Sigmoid colon (tissue), 7 donors: ENCODE data around the gene PLXNA3. TPM values are rescaled to one million over a fixed set of nuclear protein-coding genes. Genes with fewer than 3 reads are reported as not detected.

Source experiments
- DNase-seq: peaks from one replicate; pipeline ENCODE4 v3.0.0-alpha.2; 2019
- H3K27ac ChIP-seq, 4 donors: fragments of 200-600 bp; sonication (generic); one replicate each; pipeline ENCODE4 v1.5.1; 2016 to 2019; ENCODE audit warnings: mild to moderate bottlenecking in 1 of 4
- H3K27me3 ChIP-seq, 3 donors: fragments of 200-600 bp; sonication (generic); one replicate each; pipeline ENCODE4 v1.5.1; 2019; ENCODE audit warnings: mild to moderate bottlenecking in 1 of 3
- H3K36me3 ChIP-seq, 4 donors: fragments of 200-600 bp; sonication (generic); one replicate each; pipeline ENCODE4 v1.5.1; 2016 to 2019
- H3K4me1 ChIP-seq, 4 donors: fragments of 200-600 bp; sonication (generic); one replicate each; pipeline ENCODE4 v1.5.1; 2017 to 2019
- H3K4me3 ChIP-seq, 4 donors: fragments of 200-600 bp; sonication (generic); one replicate each; pipeline ENCODE4 v1.5.1; 2017 to 2019; ENCODE audit warnings: mild to moderate bottlenecking in 2 of 4, moderate library complexity in 1 of 4
- H3K9me3 ChIP-seq, 4 donors: fragments of 200-600 bp in 3 of 4; sonication (generic) in 3 of 4; one replicate each; pipeline versions ENCODE4 v1.5.1 to v1.6.1; 2013 to 2019
- EP300 ChIP-seq, 4 donors: sonication (generic); formaldehyde crosslinking; IDR thresholded peaks; one replicate each; pipeline ENCODE4 v1.6.1; 2017; ENCODE audit warnings: antibody characterized with exemption in 4 of 4
- POLR2A ChIP-seq, 2 donors: fragments of 450-650 bp; IDR thresholded peaks; one replicate each; pipeline ENCODE4 v1.6.1; 2016; ENCODE audit warnings: antibody characterized with exemption in 2 of 2, mild to moderate bottlenecking in 2 of 2, moderate library complexity in 2 of 2
- POLR2AphosphoS5 ChIP-seq, 4 donors: sonication (generic); formaldehyde crosslinking; IDR thresholded peaks; one replicate each; pipeline ENCODE4 v1.6.1; 2017; ENCODE audit warnings: antibody characterized with exemption in 4 of 4
- WGBS, 2 donors: extraction: QIAGEN DNeasy Blood & Tissue Kit; methylation state at CpG; one replicate each; pipeline ENCODE4 v1.1.7; 2013; 5-methylcytosine and 5-hydroxymethylcytosine counted together
- intact Hi-C: fragments of 100-400 bp; cut with DNase I; formaldehyde crosslinking; loops from one replicate; pipeline ENCODE4 v1.15.1; 2023
- polyA plus RNA-seq, 3 donors: library from polyadenylated mRNA; stranded (reverse); fragments of 200-250 nt; gene quantifications; one replicate each; pipeline ENCODE4 v1.2.3, GENCODE V29; 2013
- total RNA-seq, 4 donors: library from RNA; depleted of rRNA; stranded (reverse); fragments of >200 nt; gene quantifications; one replicate each; pipeline ENCODE4 v1.1.0, GENCODE V29; 2016
- TF ChIP-seq, protein P1 (sequence below), 4 experiments: fragments of 450-650 bp in 3 of 4; fragments of 200-600 bp in 1 of 4; IDR thresholded peaks; one replicate each; pipeline ENCODE4 v1.5.1; 2016 to 2019; ENCODE audit warnings: antibody characterized with exemption in 4 of 4, mild to moderate bottlenecking in 3 of 4, moderate library complexity in 2 of 4
- donor health status: healthy with polysubstance abuse.
- donor health status: Bipolar disorder and iron deficiency.
- donor health status: healthy.

Gene PLXNA3
- total and polyA plus RNA-seq, 7 donors, result 3.1 to 22.9 (median 6.1) TPM

- DNase-seq, result no peak
- Histone ChIP-seq H3K4me1 (no peaks in the 10 kb centered on the region), H3K27ac (no peak overlapping the region), H3K4me3 (no peak overlapping the region), H3K9me3 (no peaks in the 10 kb centered on the region), H3K36me3 (peaks cover 0 to 42% (median 13%) of the 10 kb centered on the region in 4 donors), H3K27me3 (no peaks in the 10 kb centered on the region)
- TF ChIP-seq POLR2A (IDR thresholded peaks at IDR 0.05), result no peak
- TF ChIP-seq, protein P1, sequence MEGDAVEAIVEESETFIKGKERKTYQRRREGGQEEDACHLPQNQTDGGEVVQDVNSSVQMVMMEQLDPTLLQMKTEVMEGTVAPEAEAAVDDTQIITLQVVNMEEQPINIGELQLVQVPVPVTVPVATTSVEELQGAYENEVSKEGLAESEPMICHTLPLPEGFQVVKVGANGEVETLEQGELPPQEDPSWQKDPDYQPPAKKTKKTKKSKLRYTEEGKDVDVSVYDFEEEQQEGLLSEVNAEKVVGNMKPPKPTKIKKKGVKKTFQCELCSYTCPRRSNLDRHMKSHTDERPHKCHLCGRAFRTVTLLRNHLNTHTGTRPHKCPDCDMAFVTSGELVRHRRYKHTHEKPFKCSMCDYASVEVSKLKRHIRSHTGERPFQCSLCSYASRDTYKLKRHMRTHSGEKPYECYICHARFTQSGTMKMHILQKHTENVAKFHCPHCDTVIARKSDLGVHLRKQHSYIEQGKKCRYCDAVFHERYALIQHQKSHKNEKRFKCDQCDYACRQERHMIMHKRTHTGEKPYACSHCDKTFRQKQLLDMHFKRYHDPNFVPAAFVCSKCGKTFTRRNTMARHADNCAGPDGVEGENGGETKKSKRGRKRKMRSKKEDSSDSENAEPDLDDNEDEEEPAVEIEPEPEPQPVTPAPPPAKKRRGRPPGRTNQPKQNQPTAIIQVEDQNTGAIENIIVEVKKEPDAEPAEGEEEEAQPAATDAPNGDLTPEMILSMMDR (IDR thresholded peaks at IDR 0.05), result no peak
- TF ChIP-seq EP300 (IDR thresholded peaks at IDR 0.05), result no peak
- 96% methylated on average over 32 of the region's 32 CpGs for WGBS, 2 donors
- intact Hi-C loops, result no loop called here
These were observed 8.0 kb downstream of the PLXNA3 start for GRCh38 chrX:154466036-154466435.

DNA sequence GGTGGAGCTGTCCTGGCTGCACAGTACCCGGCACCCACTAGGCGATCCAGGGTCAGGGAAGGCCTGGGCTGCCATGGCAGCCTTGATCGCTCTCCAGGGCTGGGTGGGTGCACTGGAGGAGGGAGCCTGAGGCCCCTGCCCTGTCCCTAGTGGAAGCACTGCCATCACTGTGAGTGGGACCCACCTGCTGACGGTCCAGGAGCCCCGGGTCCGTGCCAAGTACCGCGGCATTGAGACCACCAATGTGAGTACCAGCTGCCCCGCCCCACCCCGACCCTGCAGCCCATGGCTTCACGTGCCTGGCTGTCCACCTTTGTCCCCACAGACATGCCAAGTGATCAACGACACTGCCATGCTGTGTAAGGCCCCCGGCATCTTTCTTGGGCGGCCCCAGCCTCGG is 8.8 kb downstream of the PLXNA3 start:
- Histone ChIP-seq H3K4me3 (no peak overlapping the region), H3K27me3 (no peaks in the 10 kb centered on the region), H3K36me3 (peaks cover 0 to 45% (median 14%) of the 10 kb centered on the region in 4 donors), H3K27ac (no peak overlapping the region), H3K4me1 (no peaks in the 10 kb centered on the region), H3K9me3 (no peaks in the 10 kb centered on the region)
- intact Hi-C loops, result no loop called here
- DNase-seq, result no peak
- WGBS, 2 donors, result 94 to 96% methylated on average over 15 of the region's 15 CpGs
- TF ChIP-seq POLR2A (IDR thresholded peaks at IDR 0.05) (no peak), POLR2AphosphoS5 (IDR thresholded peaks at IDR 0.05) (no peak), EP300 (IDR thresholded peaks at IDR 0.05) (no peak)
- TF ChIP-seq, protein P1 (IDR thresholded peaks at IDR 0.05), result no peak

DNA sequence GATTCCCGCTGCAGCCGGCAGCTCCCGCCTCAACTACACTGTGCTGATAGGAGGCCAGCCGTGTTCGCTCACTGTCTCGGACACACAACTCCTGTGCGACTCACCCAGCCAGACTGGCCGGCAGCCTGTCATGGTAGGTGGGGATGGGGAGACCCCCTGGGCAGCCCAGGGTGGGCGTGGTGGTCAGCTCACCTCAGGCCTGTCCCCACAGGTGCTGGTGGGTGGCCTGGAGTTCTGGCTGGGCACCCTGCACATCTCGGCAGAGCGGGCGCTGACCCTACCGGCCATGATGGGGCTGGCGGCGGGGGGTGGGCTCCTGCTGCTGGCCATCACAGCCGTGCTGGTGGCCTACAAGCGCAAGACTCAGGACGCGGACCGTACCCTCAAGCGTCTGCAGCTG is 9.5 kb downstream of the PLXNA3 start:
- TF ChIP-seq POLR2A (IDR thresholded peaks at IDR 0.05) (no peak), EP300 (IDR thresholded peaks at IDR 0.05) (no peak), POLR2AphosphoS5 (IDR thresholded peaks at IDR 0.05) (no peak)
- TF ChIP-seq, protein P1 (IDR thresholded peaks at IDR 0.05), result no peak
- Histone ChIP-seq H3K4me1 (no peaks in the 10 kb centered on the region), H3K4me3 (no peak overlapping the region), H3K27ac (no peak overlapping the region), H3K9me3 (no peaks in the 10 kb centered on the region), H3K36me3 (peaks cover 0 to 40% (median 14%) of the 10 kb centered on the region in 4 donors), H3K27me3 (no peaks in the 10 kb centered on the region)
- 96 to 98% methylated on average over 21 of the region's 21 CpGs for WGBS, 2 donors
- no peak for DNase-seq
- intact Hi-C loops, result no loop called here

GRCh38 chrX:154468217-154468616 is 10.1 kb downstream of the PLXNA3 start:
- DNase-seq, result no peak
- intact Hi-C loops, result no loop called here
- Histone ChIP-seq H3K4me3 (no peak overlapping the region), H3K9me3 (no peaks in the 10 kb centered on the region), H3K36me3 (peaks cover 0 to 40% (median 14%) of the 10 kb centered on the region in 4 donors), H3K27ac (no peak overlapping the region), H3K27me3 (no peaks in the 10 kb centered on the region), H3K4me1 (no peaks in the 10 kb centered on the region)
- 96% methylated on average over 23 of the region's 23 CpGs for WGBS, 2 donors
- TF ChIP-seq POLR2AphosphoS5 (IDR thresholded peaks at IDR 0.05), result no peak
- TF ChIP-seq POLR2A (IDR thresholded peaks at IDR 0.05), result no peak
- TF ChIP-seq, protein P1 (IDR thresholded peaks at IDR 0.05), result no peak
- no peak for TF ChIP-seq EP300 (IDR thresholded peaks at IDR 0.05)

DNA sequence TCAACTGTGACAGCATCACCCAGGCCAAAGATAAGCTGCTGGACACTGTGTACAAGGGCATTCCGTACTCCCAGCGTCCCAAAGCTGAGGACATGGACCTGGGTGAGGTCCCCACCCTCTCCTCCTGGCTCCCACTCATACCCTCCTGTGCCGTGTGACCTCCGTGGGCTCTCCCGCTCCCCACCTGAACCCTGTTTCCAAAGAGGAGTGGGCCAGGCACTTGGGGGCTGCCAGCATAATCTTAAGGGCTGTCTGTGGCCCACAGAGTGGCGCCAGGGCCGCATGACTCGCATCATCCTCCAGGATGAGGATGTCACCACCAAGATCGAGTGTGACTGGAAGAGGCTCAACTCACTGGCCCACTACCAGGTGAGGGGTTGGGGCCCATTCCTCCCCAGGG is 11.0 kb downstream of the PLXNA3 start:
- Histone ChIP-seq H3K27ac (no peak overlapping the region), H3K36me3 (peaks cover 0 to 38% (median 14%) of the 10 kb centered on the region in 4 donors), H3K9me3 (no peaks in the 10 kb centered on the region), H3K27me3 (no peaks in the 10 kb centered on the region), H3K4me1 (no peaks in the 10 kb centered on the region), H3K4me3 (no peak overlapping the region)
- TF ChIP-seq, protein P1 (IDR thresholded peaks at IDR 0.05), result no peak
- no peak for TF ChIP-seq POLR2AphosphoS5 (IDR thresholded peaks at IDR 0.05)
- no peak for TF ChIP-seq POLR2A (IDR thresholded peaks at IDR 0.05)
- no peak for TF ChIP-seq EP300 (IDR thresholded peaks at IDR 0.05)
- WGBS, 2 donors, result 93 to 96% methylated on average over 9 of the region's 9 CpGs
- DNase-seq, result no peak
- intact Hi-C loops, result no loop called here
